IMR-90 (cell line): ENCODE results near the gene AUTS2. TPM values are rescaled to one million over a fixed set of nuclear protein-coding genes. Genes with fewer than 3 reads are reported as not detected.

Experiments
- ATAC-seq: fragments of 200-7000 bp; cut with Tn5 transposase; 2 replicates; pipeline ENCODE4 v1.9.1; 2020; ENCODE audit warnings: low read depth, mild to moderate bottlenecking, moderate library complexity
- BruUV-seq: library from RNA; stranded (reverse); fragments of 400-500 nt; replicated peaks from 2 replicates; lab custom pipeline; 2021; lab: Mats Ljungman, UMichigan
- CTCF ChIA-PET: fragments of 300-600 bp; formaldehyde crosslinking; extraction: SDS; loops from one replicate; lab custom pipeline; 2021; ENCODE audit warnings: antibody characterized with exemption; lab: Yijun Ruan, JAX
- POLR2A ChIA-PET: fragments of 300-600 bp; sonication (Branson Sonifier 250); formaldehyde crosslinking; loops from one replicate; lab custom pipeline; 2022; ENCODE audit warnings: antibody characterized with exemption; ENCODE audit not compliant: unreplicated experiment; lab: Charles Lee
- DNase-seq: peaks from one replicate; pipeline ENCODE4 v3.0.0; 2013
- H2AFZ ChIP-seq: replicated peaks from 2 replicates; pipeline ENCODE3; 2013; ENCODE audit warnings: low read length, mild to moderate bottlenecking; ENCODE audit not compliant: poor library complexity
- H2AK5ac ChIP-seq: 2 replicates; pipeline ENCODE4 v1.6.1; 2013; ENCODE audit warnings: low read depth, low read length, inconsistent platforms
- H2AK9ac ChIP-seq: replicated peaks from 2 replicates; pipeline ENCODE3; 2013; ENCODE audit warnings: mild to moderate bottlenecking, low read depth, low read length, moderate library complexity; ENCODE audit not compliant: poor library complexity
- H2BK120ac ChIP-seq: 2 replicates; pipeline ENCODE4 v1.6.1; 2013; ENCODE audit warnings: low read depth, low read length, inconsistent platforms
- H2BK15ac ChIP-seq: 3 replicates; pipeline ENCODE4 v1.6.1; 2013; ENCODE audit warnings: low read depth, low read length, inconsistent platforms
- H2BK20ac ChIP-seq: 2 replicates; pipeline ENCODE4 v1.6.1; 2013; ENCODE audit warnings: low read depth, mild to moderate bottlenecking, inconsistent platforms, low read length, moderate library complexity
- H2BK5ac ChIP-seq: 2 replicates; pipeline ENCODE4 v1.6.1; 2013; ENCODE audit warnings: mild to moderate bottlenecking, low read depth, low read length, inconsistent platforms; ENCODE audit not compliant: poor library complexity, severe bottlenecking
- H3K14ac ChIP-seq: replicated peaks from 2 replicates; pipeline ENCODE4 v1.6.1; 2013; ENCODE audit warnings: low read depth, low read length, inconsistent platforms
- H3K18ac ChIP-seq: 2 replicates; pipeline ENCODE4 v1.6.1; 2013; ENCODE audit warnings: low read depth, low read length, control low read depth
- H3K23ac ChIP-seq: 2 replicates; pipeline ENCODE4 v1.6.1; 2013; ENCODE audit warnings: low read depth, low read length, inconsistent platforms
- H3K27ac ChIP-seq: 2 replicates; pipeline ENCODE4 v1.5.1; 2013; ENCODE audit warnings: mild to moderate bottlenecking, control low read depth, low read length; ENCODE audit not compliant: insufficient read depth
- H3K27me3 ChIP-seq: 2 replicates; pipeline ENCODE4 v1.6.1; 2013; ENCODE audit warnings: low read length; ENCODE audit not compliant: control insufficient read depth, insufficient read depth
- H3K36me3 ChIP-seq: 2 replicates; pipeline ENCODE4 v1.6.1; 2013; ENCODE audit warnings: low read length, mixed read lengths; ENCODE audit not compliant: control insufficient read depth, insufficient read depth
- H3K4ac ChIP-seq: 2 replicates; pipeline ENCODE4 v1.6.1; 2013; ENCODE audit warnings: low read depth, low read length, inconsistent platforms
- H3K4me1 ChIP-seq: 2 replicates; pipeline ENCODE4 v1.6.1; 2013; ENCODE audit warnings: low read length, mixed read lengths; ENCODE audit not compliant: control insufficient read depth, insufficient read depth
- H3K4me2 ChIP-seq: 2 replicates; pipeline ENCODE4 v1.6.1; 2013; ENCODE audit warnings: low read depth, mild to moderate bottlenecking, control low read depth, low read length, moderate library complexity
- H3K4me3 ChIP-seq: 2 replicates; pipeline ENCODE4 v1.5.1; 2013; ENCODE audit warnings: low read depth, mild to moderate bottlenecking, control low read depth, low read length, moderate library complexity; ENCODE audit not compliant: insufficient read depth
- H3K56ac ChIP-seq: 2 replicates; pipeline ENCODE4 v1.6.1; 2013; ENCODE audit warnings: low read length, inconsistent platforms; ENCODE audit not compliant: insufficient read depth; ENCODE audit errors: extremely low read depth
- H3K79me1 ChIP-seq, 2 experiments: 2 replicates each; pipeline ENCODE4 v1.6.1; 2013; ENCODE audit warnings: low read length in 2 of 2, inconsistent platforms in 1 of 2, low read depth in 1 of 2
- H3K9ac ChIP-seq: 2 replicates; pipeline ENCODE4 v1.6.1; 2013; ENCODE audit warnings: low read depth, low read length, control low read depth
- H3K9me1 ChIP-seq: 2 replicates; pipeline ENCODE4 v1.6.1; 2013; ENCODE audit warnings: low read length, inconsistent platforms; ENCODE audit not compliant: insufficient read depth
- H3K9me3 ChIP-seq: 2 replicates; pipeline ENCODE4 v1.6.1; 2013; ENCODE audit warnings: low read length; ENCODE audit not compliant: control insufficient read depth, insufficient read depth
- H4K20me1 ChIP-seq: 2 replicates; pipeline ENCODE4 v1.6.1; 2013; ENCODE audit warnings: low read length, inconsistent platforms; ENCODE audit not compliant: insufficient read depth
- H4K5ac ChIP-seq: 2 replicates; pipeline ENCODE4 v1.6.1; 2013; ENCODE audit warnings: mild to moderate bottlenecking, low read depth, low read length, control low read depth
- H4K8ac ChIP-seq, 2 experiments: 2 replicates each; pipeline ENCODE4 v1.6.1; 2013; ENCODE audit warnings: low read depth in 2 of 2, low read length in 2 of 2, control low read depth in 1 of 2, inconsistent platforms in 1 of 2
- H4K91ac ChIP-seq: 2 replicates; pipeline ENCODE4 v1.6.1; 2013; ENCODE audit warnings: low read depth, low read length, inconsistent platforms; ENCODE audit not compliant: insufficient read depth
- CEBPB ChIP-seq: IDR thresholded peaks from 2 replicates; pipeline ENCODE4 v1.6.1; 2012; ENCODE audit warnings: low read depth, low read length, improper control_type of control experiment
- MAFK ChIP-seq: IDR thresholded peaks from 2 replicates; pipeline ENCODE4 v1.6.1; 2012; ENCODE audit warnings: low read depth, low read length, improper control_type of control experiment
- NFE2L2 ChIP-seq: fragments of 150-350 bp; IDR thresholded peaks from 2 replicates; pipeline ENCODE4 v1.6.1; 2016; ENCODE audit warnings: low read depth, mild to moderate bottlenecking, low read length
- RCOR1 ChIP-seq: IDR thresholded peaks from 2 replicates; pipeline ENCODE4 v1.6.1; 2012; ENCODE audit warnings: mild to moderate bottlenecking, low read length, improper control_type of control experiment; ENCODE audit not compliant: insufficient replicate concordance
- WGBS, 2 experiments: methylation state at CpG; one replicate each; pipeline versions ENCODE4 v1.1.5 to v1.1.7; 2013; ENCODE audit warnings: missing lambda C conversion rate in 2 of 2; ENCODE audit not compliant: insufficient read length in 1 of 2; ENCODE audit errors: extremely low coverage in 2 of 2; 5-methylcytosine and 5-hydroxymethylcytosine counted together
- dilution Hi-C: fragments of 300-500 bp; cut with HindIII; formaldehyde crosslinking; loops from one replicate; pipeline ENCODE4 v1.14.3; 2018; ENCODE audit warnings: low sequenced_read_pairs; ENCODE audit not compliant: unreplicated experiment
- in situ Hi-C: fragments of 300-500 bp; cut with MboI; formaldehyde crosslinking; loops from 3 replicates; pipeline ENCODE4 v1.14.3; 2019; ENCODE audit warnings: low sequenced_read_pairs, inconsistent platforms, mixed read lengths
- intact Hi-C: fragments of 100-400 bp; cut with micrococcal nuclease; formaldehyde crosslinking; loops from 2 replicates; pipeline ENCODE4 v1.10.0; 2022
- polyA plus RNA-seq, 3 experiments: library from polyadenylated mRNA; depleted of rRNA; stranded (reverse); fragments of >200 nt; gene quantifications; 2 replicates each; pipeline ENCODE4 v1.2.3, GENCODE V29; 2012; ENCODE audit warnings: low replicate concordance in 1 of 3
- total RNA-seq: library from RNA; depleted of rRNA; stranded (reverse); fragments of >200 nt; gene quantifications from 2 replicates; pipeline ENCODE4 v1.2.3, GENCODE V29; 2012

AUTS2 gene
- total and polyA plus RNA-seq, 2 of the 4 experiments (the other 2 are of a cell fraction): 0.90 to 3.0 TPM

DNA sequence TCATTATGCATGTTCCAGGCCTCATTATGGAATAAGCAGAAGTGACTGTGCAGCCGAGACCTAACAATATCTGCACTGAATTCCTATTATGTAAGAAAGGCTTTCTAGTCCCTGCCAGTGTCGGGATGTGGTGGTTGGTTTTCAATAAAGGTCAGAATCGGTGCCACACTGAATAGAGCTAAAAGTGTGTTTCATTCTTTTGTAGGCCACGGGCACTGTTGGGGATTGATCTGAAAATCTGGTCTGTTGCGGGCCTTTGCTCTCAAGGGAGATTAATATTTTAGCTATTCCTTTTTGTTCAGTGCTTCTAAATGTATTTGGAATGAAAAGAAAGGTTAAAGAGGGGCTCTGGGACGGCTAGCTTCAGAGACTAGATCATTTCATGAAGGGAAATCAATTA, 974.3 kb downstream of the AUTS2 start:
- CTCF ChIA-PET: interaction anchor here (0.6 kb wide), 1 partner anchor 685 kb away, joined by 5 read pairs; no protein-coding TSS in a partner anchor
- in situ Hi-C loops: no loop called here

More for the DNA sequence above, 974.3 kb downstream of the AUTS2 start:
- intact Hi-C loops (no loop called here), dilution Hi-C loops (no loop called here)
- H3K36me3 ChIP-seq: no peaks in the 10 kb centered on the region
- no peaks in the 10 kb centered on the region for H3K79me1 ChIP-seq
- DNase-seq: no peak
- POLR2A ChIA-PET: no interaction called here
- no peaks in the 10 kb centered on the region for H3K9me3 ChIP-seq
- no peak overlapping the region for H2BK15ac ChIP-seq
- H2BK120ac ChIP-seq: no peak overlapping the region
- no peak overlapping the region for H2AFZ ChIP-seq
- no peak overlapping the region for H4K91ac ChIP-seq
- BruUV-seq: no TSS peak
- no peak overlapping the region for H3K4me2 ChIP-seq
- H2BK5ac ChIP-seq: no peak overlapping the region
- H2BK20ac ChIP-seq: no peak overlapping the region
- no peak overlapping the region for H3K4me3 ChIP-seq
- H2AK5ac ChIP-seq: no peak overlapping the region
- no peak overlapping the region for H3K27ac ChIP-seq
- no peak overlapping the region for H3K14ac ChIP-seq
- H4K8ac ChIP-seq: no peak overlapping the region
- no peaks in the 10 kb centered on the region for H3K9me1 ChIP-seq
- no peak overlapping the region for H3K18ac ChIP-seq
- H3K23ac ChIP-seq: no peak overlapping the region
- TF ChIP-seq CEBPB (no peak), NFE2L2 (no peak), RCOR1 (no peak), MAFK (no peak)
- no peak overlapping the region for H3K56ac ChIP-seq
- H4K5ac ChIP-seq: no peak overlapping the region
- H3K4ac ChIP-seq: no peak overlapping the region
- 33% methylated on average over 1 of the region's 6 CpGs; no CpG with 5 or more reads in 1 of the 2 experiments for WGBS, 2 experiments
- H3K4me1 ChIP-seq: no peaks in the 10 kb centered on the region
- ATAC-seq: no peak
- H2AK9ac ChIP-seq: no peak overlapping the region
- H3K27me3 ChIP-seq: no peaks in the 10 kb centered on the region
- no peaks in the 10 kb centered on the region for H4K20me1 ChIP-seq
- no peak overlapping the region for H3K9ac ChIP-seq
